HG02885 (cell line): ENCODE results near the gene CCDC57.
"Not testable (repeated sequence)": the region's sequence is repeated elsewhere in the genome, so short reads cannot be mapped to it uniquely, and the experiment has no call there.

Experiments used
- ATAC-seq: cut with Tn5 transposase; IDR thresholded peaks from one replicate; pipeline ENCODE4 v1.9.1; 2021; ENCODE audit warnings: mild to moderate bottlenecking; ENCODE audit not compliant: unreplicated experiment, poor library complexity

Gene CCDC57

DNA sequence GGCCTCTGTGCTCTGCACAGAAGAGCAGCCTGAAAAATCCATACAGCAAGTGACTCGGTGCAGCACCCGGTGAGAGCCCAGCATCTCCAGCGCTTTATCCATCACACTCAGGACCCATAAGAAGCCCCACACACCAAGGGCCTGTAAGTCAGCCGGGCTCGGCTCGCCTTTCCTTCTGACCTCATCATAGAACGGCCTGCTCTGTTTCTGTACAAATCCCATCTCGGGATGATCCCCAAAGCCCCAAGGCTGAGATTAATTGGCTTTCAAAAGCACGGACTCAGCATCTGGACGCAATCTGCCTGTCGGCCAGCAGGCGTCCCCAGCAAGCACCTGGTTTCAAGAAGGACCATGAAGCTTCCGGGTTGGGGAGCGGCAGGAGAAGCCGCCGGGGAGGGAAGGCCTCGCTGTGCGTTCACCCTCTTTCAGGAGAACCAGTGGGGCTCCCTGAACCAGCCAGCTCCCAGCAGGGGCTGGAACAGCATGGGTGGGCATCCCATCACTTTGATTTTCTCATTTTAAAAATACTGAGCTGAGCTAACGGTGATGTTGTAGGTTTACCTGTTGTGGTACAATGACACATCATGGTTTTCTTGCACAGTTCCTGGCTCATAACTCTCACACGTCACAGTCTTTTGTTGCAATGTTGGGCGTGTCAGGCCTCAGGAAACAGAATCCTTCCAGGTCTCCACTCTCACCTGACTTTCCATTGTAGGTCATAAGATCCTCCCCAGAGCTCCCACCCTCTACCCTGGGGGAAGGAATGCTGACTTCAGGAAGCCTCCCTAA is 6.7 kb downstream of the CCDC57 start:
- peak; percentile 63 for ATAC-seq

DNA sequence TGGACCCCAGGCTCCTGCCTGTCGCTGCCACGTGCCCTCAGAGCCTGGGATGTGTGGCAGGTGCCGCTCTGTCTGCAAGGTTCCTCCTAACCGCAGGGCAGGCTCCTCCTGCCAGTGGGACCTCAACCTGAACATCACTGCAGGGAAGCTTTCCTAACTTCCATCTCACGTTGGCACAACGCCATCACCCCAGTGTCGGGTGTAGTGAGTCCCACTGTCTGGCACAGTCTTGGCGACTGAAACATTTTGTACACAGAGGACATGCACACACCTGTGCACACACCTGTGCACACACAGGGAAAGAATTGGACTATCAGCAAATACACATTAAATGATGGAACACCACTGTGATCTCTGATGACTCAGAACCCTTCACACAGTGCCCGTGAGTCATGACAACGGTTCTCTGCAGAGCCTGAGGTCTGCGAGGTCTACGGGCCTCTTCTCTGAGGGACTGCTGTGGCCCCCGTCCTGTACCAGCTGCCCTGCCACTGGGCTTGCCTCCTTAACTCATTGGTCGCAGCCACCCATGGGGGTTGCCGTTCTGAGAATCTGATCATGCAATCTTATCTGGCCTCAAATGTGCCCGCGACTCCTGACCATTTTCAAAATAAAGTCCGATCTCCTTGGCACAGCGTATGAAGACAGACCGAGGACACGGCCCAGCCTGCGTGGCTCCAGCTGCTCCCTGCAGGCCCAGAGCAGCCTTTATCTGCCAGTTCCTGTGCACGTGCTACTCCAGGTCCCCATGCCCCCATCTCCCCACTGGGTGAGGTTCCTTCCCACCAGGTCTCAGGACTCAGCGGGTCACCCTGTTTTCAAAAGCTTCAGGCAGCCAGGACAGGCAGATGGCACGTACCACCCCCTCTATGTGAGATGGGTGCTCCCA is 7.6 kb downstream of the CCDC57 start:
- ATAC-seq, result no peak

DNA sequence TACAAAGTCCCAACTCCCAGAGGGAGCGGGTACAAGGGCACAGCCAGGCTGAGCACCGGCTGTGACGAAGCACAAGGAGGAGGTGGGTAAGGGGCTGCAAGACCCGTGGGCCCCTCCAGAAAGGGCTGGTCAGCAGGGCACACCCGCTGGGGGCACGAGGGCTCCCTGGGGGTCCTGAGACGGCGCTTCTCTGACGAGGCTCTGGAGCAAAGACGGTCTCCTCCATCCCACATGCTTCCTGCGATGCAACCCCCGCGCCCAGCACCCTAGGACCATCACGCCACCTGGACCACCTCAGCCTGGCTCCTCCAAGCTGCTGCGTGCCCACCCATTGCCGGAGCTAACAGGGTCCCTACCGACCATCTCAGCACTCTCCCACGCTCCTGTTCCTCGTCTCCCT is 8.7 kb downstream of the CCDC57 start:
- no peak for ATAC-seq

DNA sequence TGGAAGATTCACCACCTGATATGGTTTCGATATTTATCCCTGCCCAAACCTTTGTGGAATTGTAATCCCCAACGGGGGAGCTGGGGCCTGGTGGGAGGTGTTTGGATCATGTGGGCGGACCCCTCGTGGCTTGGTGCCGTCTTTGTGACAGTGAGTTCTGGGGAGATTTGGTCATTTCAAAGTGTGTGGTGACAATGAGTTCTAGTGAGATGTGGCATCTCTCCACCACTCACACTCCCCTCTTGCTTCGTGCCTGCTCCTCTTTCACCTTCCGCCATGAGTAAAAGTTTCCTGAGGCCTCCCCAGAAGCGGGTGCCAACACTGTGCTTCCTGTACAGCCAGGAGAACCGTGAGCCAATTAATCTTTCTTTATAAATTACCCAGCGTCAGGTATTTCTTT is 9.7 kb downstream of the CCDC57 start:
- no peak for ATAC-seq

DNA sequence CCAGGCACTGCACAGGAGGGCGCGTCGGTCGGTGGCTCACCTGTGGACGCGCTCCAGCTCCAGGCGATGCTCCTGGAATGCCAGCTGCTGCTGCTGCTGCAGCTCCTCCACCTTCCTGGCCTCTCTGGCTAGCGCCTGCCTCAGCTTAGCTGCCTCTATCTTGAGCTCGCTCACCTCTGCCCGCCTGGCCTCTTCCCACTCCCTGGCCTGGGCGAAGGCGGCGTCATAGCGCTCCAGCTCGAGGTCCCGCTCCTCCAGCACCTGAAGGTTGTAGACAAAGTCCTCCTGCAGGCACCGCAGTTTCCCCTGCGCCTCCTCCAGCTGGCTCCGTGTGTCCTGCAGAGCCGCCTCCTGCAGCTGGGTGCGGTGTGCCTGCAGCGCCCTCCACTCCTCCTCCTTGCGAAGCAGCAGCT is 11.1 kb downstream of the CCDC57 start:
- no peak for ATAC-seq

DNA sequence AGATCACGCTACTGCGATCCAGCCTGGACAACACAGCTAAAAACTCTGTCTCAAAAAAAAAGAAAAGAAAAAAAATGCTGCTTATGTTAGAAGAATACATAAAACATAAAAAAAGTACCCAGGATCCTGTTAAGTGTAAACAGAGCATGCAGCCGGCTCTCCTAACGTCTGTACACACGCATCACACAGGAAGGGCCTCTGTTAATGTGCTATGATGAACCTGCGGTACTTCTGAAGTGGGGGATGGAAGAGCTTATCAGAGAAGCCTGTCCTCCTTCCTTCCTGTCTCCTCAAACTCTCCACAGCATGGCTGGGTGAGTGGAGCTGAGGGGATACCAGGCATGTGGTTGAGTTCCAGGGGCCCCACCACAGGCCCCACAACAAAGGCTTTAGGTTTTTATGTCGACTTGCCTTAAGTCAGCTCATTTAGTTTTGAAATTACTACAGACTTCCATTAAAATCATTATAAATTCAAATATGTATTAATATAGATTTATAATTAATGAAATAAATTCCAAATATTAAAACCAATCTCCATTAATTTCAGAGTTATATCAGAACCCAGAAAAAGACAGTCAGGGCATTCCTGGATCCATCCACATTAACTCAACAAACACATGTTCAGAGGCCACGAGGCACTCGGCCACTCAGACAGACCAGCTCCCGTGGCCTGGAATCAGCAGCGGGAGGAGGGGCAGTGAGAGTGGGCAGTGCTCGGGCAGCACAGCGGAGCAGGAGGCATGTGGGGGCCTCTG is 11.7 kb downstream of the CCDC57 start:
- ATAC-seq, result no peak

DNA sequence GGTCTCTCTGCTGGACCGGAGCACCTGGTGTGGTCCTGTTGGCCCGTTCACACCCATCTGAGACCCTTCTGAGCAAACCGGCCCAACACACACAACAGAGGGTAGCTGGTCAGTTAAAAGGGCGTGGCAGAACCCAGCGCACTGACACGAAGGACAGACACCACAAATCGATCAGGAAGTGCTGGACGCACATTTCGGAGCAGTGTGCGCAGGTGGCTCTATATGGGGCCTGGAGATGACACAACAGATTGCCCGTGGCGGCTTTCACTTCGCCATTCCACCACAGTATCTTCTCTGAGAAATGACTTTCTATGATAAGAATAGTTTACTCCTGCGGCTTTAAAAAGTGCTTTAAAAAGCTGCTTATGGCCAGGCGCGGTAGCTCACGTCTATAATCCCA is 12.5 kb downstream of the CCDC57 start:
- ATAC-seq, result no peak

DNA sequence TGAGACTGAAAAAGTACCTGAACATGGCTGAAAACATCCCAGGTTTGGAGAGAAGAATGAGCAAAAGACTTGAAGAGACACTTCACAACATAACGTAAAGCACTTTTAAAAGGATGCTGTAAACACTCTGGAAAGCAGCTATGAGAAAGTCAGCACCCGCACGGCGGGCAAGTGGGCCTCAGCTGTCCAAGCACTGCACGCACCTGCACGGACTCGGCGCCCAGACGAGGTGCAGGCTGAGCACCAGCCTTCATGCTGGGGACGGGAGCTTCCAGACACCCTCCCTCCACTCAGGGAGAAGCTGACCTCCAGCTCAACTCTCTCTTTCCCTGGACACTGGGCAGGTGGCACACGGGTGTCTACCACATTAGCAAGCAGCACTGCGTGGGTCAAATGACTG is 13.1 kb downstream of the CCDC57 start:
- no peak for ATAC-seq

DNA sequence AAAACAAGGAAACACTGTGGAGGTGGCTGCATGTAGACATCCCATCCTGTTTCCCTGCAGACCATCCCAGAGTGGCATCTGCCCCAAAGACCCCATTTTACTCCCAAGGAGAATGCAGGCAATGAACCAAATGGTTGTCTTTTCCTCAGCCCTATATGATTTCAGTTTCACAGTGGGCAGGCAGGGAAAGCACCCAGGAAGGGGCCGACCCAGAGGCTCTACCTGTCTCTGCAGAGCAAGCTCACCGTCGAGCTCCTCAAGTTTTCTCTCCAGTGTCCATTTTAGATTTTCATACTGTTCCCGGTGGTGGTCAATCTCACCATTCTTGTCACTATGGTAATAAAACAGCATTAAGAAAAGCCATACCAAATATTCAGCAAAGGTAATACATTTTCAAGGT is 14.6 kb downstream of the CCDC57 start:
- no peak for ATAC-seq

DNA sequence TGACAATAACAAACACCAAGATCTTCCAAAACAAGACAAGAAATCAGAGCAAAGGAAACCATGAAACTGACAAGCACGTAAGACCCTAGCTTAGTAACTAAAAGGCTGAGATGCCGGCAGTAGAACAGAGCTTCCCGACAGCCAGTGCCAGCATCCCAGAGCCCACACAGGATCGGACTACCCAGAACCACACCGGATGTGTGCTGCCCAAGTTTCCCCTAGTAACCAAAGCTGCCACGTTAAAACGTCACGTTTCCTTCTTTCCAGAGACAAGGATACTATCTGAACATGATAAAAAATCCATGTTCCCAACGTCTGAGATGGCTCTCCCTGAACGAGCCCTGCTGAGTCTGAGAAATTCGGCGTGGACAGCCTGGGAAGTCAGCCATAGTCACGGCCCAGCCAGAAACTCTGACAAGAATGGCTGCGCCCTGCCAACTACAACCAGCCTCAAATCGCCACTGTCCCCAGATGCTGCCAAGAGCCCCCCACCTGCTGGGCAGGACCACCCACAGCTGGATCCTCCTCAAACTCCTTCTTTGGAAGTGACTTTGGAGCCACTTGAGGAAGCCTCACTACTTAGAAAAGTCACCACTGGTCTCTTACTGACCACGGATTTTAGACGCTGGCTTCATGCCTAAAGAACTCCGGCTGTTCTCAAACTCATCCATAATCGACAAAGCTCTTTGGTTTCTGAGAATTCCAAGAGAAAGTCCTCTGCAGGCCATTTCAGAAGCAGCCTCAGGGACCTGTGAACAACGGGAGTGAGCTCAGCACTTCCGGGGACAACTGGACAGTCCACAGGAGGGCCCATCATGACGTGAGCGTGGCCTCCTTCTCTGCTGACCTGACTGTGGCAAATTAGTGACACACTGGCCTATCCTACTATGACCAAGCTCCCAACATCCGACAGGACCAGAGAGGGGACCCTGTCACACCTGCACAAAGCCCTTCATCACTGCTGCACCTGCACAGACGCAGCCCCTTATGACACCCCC is 16.7 kb downstream of the CCDC57 start:
- no peak for ATAC-seq

DNA sequence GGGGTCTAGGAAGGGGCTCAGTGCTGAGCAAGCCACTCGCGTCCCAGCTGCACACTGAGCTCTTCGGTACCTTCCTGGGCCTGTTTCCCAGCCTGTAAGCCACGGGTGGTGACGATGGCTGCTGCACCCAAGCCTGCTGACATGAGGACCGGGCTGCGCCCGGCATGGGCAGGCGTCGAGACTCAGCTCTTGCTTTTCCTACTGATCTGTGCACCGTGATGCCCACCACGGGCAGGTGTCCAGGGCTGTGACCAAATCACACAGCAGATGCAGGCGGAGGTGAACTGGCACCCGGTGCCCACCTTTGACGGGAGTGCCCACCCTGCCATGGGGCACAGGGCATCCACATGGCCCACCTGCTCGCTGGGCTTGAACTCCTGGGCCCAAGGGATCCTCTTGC is 17.9 kb downstream of the CCDC57 start:
- ATAC-seq, result no peak

DNA sequence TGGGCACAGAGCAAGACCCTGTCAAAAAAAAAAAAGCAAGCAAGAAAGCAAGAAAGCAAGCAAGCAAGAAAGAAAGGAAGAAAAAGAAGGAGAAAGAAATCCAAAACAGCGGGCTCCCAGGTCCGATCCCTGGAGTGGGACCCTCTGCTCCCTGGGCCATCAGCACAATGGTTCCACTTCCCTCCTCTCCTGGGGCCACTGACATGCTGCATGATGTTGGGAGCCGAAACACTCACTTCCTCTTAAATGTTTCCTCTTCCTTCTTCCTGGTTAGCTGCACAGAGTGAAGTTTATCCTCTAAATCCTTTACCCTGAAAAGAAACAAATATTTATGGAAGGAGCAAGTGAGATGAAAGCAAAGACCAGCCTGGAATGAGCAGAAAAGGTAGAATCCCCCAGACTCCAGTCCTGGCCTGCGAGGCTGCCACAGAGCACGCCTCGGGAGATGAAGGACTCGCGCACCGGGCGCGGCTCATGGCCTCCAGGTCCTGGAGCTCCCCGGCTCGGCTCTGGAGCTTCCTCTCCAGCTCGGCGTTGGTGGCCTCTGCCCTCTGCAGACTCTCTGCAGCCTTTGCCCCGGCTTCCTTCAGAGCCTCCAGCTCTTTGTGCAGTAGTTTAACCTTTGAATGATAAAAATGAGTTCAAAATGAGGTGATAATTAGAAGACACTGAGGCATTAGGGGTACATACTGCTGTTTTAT is 19.0 kb downstream of the CCDC57 start:
- ATAC-seq, result no peak

DNA sequence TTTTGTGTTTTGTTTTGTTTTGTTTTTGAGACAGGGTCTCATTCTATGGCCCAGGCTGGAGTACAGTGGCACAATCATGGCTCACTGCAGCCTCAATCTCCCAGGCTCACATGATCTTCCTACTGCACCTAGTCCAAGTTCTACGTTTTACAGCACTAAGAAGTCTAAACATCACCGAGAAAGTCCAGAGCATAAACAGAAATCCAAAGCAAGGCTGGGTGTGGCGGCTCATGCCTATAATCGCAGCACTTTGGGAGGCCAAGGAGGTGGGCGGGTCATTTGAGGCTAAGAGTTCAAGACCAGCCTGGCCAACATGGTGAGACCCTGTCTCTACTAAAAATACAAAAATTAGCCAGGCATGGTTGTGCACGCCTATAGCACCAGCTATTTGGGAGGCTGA is 19.6 kb downstream of the CCDC57 start:
- ATAC-seq, result not testable (repeated sequence)

DNA sequence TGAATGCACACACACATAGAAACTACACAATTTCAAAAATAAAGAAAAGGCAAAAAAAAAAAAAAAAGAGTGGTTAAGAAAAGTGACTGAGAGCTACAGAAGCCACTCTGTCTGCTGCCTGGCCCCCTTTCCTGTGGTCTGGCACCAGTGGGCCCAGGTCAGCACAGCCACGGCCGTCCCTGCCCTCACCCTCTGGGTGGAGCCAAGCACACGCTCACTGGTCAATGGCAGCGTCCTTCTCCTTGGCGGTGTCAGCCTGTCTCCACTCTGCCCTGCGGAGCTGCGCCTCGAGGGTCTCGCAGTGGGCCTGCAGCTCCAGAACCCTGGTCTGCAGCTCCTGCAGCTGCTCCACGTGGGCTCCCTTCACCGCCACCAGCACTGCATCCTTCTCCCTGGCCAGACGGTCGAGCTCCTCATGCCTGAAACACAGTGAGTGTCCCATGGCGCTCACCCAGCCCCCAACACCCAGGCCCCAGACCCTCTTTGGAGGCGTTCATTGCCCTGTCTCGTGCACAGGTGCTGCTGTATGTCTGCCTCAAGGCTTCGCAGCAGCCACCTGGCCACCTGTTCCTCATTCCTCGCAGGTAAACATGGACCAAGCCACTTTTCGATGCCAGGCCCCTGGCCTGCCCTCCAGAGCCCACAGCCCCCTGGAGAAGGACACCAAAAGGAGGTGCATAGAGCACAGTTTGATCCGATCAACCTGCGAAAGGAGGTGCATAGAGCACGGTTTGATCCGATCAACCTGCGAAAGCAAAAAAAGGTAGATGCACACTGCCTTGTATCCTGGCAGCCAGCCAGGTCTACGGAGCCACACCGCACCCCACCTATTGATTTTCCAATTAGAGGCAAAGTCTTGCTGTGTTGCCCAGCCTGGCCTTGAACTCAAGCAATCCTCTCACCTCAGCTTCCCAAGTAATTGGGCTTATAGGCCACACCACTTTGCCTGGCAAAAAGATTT is 24.4 kb downstream of the CCDC57 start:
- no peak for ATAC-seq

DNA sequence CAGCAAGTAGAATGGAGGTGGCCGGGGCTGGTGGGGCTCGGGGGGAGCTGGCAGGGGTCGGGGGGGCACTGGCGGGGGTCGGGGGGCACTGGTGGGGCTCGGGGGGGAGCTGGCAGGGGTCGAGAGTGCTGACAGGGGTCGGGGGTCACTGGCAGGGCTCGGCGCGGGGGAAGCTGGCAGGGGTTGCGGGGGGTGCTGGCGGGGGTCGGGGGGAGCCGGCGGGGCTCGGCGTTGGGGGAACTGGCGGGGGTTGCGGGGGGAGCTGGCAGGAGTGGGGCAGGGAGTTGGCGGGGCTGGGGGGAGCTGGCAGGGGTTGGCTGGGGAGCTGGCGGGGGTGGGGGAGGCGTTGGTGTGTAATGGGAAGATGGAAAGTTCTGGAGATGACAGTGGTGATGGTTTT is 25.1 kb downstream of the CCDC57 start:
- no peak for ATAC-seq

DNA sequence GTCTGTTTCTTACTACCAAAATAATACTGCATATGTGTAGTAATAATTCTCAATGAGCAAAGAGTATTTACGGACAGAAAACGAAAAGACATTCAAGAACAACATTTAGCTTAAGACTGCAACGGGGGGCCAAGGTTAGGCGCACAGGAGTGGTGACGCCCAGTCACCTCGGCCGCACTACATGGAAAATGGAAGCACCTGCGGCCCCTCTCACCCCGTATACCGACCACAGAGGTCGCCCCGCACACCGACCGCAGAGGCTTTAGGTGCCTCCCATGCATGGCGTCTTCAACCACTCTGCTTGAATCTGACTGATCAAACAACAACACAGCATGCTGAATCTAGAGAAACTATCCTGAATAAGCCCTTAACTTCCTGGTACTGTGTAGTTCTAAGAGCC is 26.4 kb downstream of the CCDC57 start:
- no peak for ATAC-seq

DNA sequence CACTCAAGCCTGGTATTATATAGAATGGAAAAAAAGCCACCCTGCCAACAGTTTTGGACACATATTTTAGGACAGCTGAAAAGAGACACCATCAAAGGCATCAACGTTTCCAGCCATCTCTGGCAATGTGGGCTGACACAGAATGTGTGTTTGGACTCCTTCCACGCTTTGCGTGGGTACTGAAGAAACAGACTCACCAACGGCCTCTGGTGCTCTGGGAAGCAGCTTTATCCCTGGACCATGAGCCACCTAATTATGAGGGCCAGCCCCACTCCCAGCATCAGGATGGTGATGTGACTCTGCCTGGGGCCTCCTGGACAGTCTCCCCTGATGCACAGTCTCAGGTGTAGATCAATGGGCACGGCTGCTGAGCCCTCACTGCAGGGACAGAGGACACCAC is 27.9 kb downstream of the CCDC57 start:
- ATAC-seq, result no peak
